Liver (tissue), 9 donors: ENCODE results near the gene TMEM18. TPM values are rescaled to one million over a fixed set of nuclear protein-coding genes. Genes with fewer than 3 reads are reported as not detected.

ENCODE experiments used
- DNase-seq: peaks from one replicate; pipeline ENCODE4 v3.0.0-alpha.2; 2017; ENCODE audit warnings: low spot score
- H3K27ac ChIP-seq, 2 donors: one replicate each; pipeline ENCODE4 v1.7.0; 2013; ENCODE audit warnings: inconsistent platforms in 2 of 2, low read length in 2 of 2, control low read depth in 1 of 2, low read depth in 1 of 2, mild to moderate bottlenecking in 1 of 2
- H3K27me3 ChIP-seq, 4 donors: one replicate each; pipeline versions ENCODE4 v1.6.1 to v1.7.0; 2013; ENCODE audit warnings: low read length in 3 of 4, inconsistent platforms in 1 of 4, mild to moderate bottlenecking in 1 of 4, moderate library complexity in 1 of 4; ENCODE audit not compliant: control insufficient read depth in 4 of 4, insufficient read depth in 4 of 4
- H3K36me3 ChIP-seq, 4 donors: one replicate each; pipeline versions ENCODE4 v1.6.1 to v1.7.0; 2013; ENCODE audit warnings: low read length in 3 of 4, mild to moderate bottlenecking in 3 of 4, low read depth in 1 of 4, moderate library complexity in 1 of 4; ENCODE audit not compliant: control insufficient read depth in 4 of 4, insufficient read depth in 3 of 4
- H3K4me1 ChIP-seq, 4 donors: one replicate each; pipeline versions ENCODE4 v1.6.1 to v1.7.0; 2013; ENCODE audit warnings: low read length in 3 of 4, mild to moderate bottlenecking in 3 of 4, moderate library complexity in 1 of 4; ENCODE audit not compliant: control insufficient read depth in 4 of 4, insufficient read depth in 4 of 4
- H3K4me3 ChIP-seq, 3 donors: one replicate each; pipeline versions ENCODE4 v1.6.1 to v1.7.0; 2013; ENCODE audit warnings: low read length in 3 of 3, control low read depth in 1 of 3, low read depth in 1 of 3, mild to moderate bottlenecking in 1 of 3
- H3K9ac ChIP-seq, 2 donors: one replicate each; pipeline ENCODE4 v1.7.0; 2013; ENCODE audit warnings: low read length in 2 of 2, mild to moderate bottlenecking in 2 of 2, moderate library complexity in 2 of 2, control low read depth in 1 of 2, low read depth in 1 of 2
- H3K9me3 ChIP-seq, 4 donors: one replicate each; pipeline versions ENCODE4 v1.6.1 to v1.7.0; 2013; ENCODE audit warnings: low read length in 3 of 4; ENCODE audit not compliant: control insufficient read depth in 4 of 4
- ATF3 ChIP-seq: IDR thresholded peaks from 2 replicates; pipeline ENCODE4 v1.6.1; 2016; ENCODE audit warnings: antibody characterized with exemption
- CTCF ChIP-seq: fragments of 150-350 bp; IDR thresholded peaks from 2 replicates; pipeline ENCODE4 v1.5.1; 2017; ENCODE audit warnings: improper control_type of control experiment, low read depth, low read length; ENCODE audit not compliant: missing input control
- EGR1 ChIP-seq, 2 donors: IDR thresholded peaks; 2 replicates each; pipeline ENCODE4 v1.6.1; 2016 to 2018; ENCODE audit warnings: antibody characterized with exemption in 2 of 2, low read depth in 2 of 2
- FOXA1 ChIP-seq: IDR thresholded peaks from 2 replicates; pipeline ENCODE4 v1.6.1; 2016; ENCODE audit warnings: antibody characterized with exemption
- FOXA2 ChIP-seq: IDR thresholded peaks from 2 replicates; pipeline ENCODE4 v1.6.1; 2016; ENCODE audit warnings: antibody characterized with exemption
- GABPA ChIP-seq, 2 donors: IDR thresholded peaks in 1 of 2; conservative IDR thresholded peaks in 1 of 2; 2 replicates each; pipeline ENCODE4 v1.6.1; 2016; ENCODE audit warnings: antibody characterized with exemption in 2 of 2, mild to moderate bottlenecking in 1 of 2, moderate library complexity in 1 of 2
- HNF4A ChIP-seq, 2 donors: conservative IDR thresholded peaks; 2 replicates each; pipeline ENCODE4 v1.6.1; 2016; ENCODE audit warnings: antibody characterized with exemption in 2 of 2, mild to moderate bottlenecking in 2 of 2
- HNF4G ChIP-seq: IDR thresholded peaks from 2 replicates; pipeline ENCODE4 v1.6.1; 2016; ENCODE audit warnings: antibody characterized with exemption
- JUND ChIP-seq, 2 donors: IDR thresholded peaks; 2 replicates each; pipeline ENCODE4 v1.6.1; 2016; ENCODE audit warnings: antibody characterized with exemption in 2 of 2
- MAX ChIP-seq: IDR thresholded peaks from 2 replicates; pipeline ENCODE4 v1.6.1; 2016; ENCODE audit warnings: antibody characterized with exemption
- NR2F2 ChIP-seq: IDR thresholded peaks from 2 replicates; pipeline ENCODE4 v1.6.1; 2016; ENCODE audit warnings: antibody characterized with exemption
- RAD21 ChIP-seq, 2 donors: IDR thresholded peaks; 2 replicates each; pipeline ENCODE4 v1.6.1; 2016; ENCODE audit warnings: antibody characterized with exemption in 2 of 2, mild to moderate bottlenecking in 2 of 2
- REST ChIP-seq: IDR thresholded peaks from 2 replicates; pipeline ENCODE4 v1.6.1; 2016; ENCODE audit warnings: antibody characterized with exemption, mild to moderate bottlenecking
- RXRA ChIP-seq, 2 donors: IDR thresholded peaks; 2 replicates each; pipeline ENCODE4 v1.6.1; 2017 to 2018; ENCODE audit warnings: antibody characterized with exemption in 2 of 2, mild to moderate bottlenecking in 1 of 2
- SP1 ChIP-seq: IDR thresholded peaks from 2 replicates; pipeline ENCODE4 v1.6.1; 2018; ENCODE audit warnings: antibody characterized with exemption, mild to moderate bottlenecking
- TAF1 ChIP-seq: conservative IDR thresholded peaks from 2 replicates; pipeline ENCODE4 v1.6.1; 2016; ENCODE audit warnings: antibody characterized with exemption, mild to moderate bottlenecking
- YY1 ChIP-seq: IDR thresholded peaks from 2 replicates; pipeline ENCODE4 v1.6.1; 2016; ENCODE audit warnings: antibody characterized with exemption, mild to moderate bottlenecking
- ZBTB33 ChIP-seq: IDR thresholded peaks from 2 replicates; pipeline ENCODE4 v1.6.1; 2016; ENCODE audit warnings: antibody characterized with exemption
- WGBS: extraction: QIAGEN DNeasy Blood & Tissue Kit; methylation state at CpG from one replicate; pipeline ENCODE4 v1.1.7; 2013; 5-methylcytosine and 5-hydroxymethylcytosine counted together
- polyA plus RNA-seq, 2 donors: library from polyadenylated mRNA; stranded (reverse) in 1 of 2; unstranded in 1 of 2; fragments of 200-250 nt in 1 of 2; fragments of >200 nt in 1 of 2; fragmentation: Nextera tagmentation in 1 of 2; extraction: Ambion mirVana in 1 of 2; gene quantifications; one replicate each; pipeline versions ENCODE4 v1.2.1 to v1.2.3, GENCODE V29; 2013 to 2015
- total RNA-seq, 2 donors: library from RNA; depleted of rRNA; stranded (reverse); fragments of >200 nt; gene quantifications; one replicate each; pipeline ENCODE4 v1.2.3, GENCODE V29; 2014
- donor health status: healthy.
- donor health status: healthy.
- donor health status: healthy.
- donor health status: healthy.
- donor health status: healthy.

TMEM18 gene
- total and polyA plus RNA-seq, 4 donors: 8.4 to 29.3 (median 10.9) TPM

- no peak overlapping the region for H3K27ac ChIP-seq
- H3K4me3 ChIP-seq: no peak overlapping the region
- peaks cover 14 to 61% (median 37%) of the 10 kb centered on the region in 4 donors for H3K36me3 ChIP-seq
- H3K9me3 ChIP-seq: peaks cover 0 to 11% (median 9%) of the 10 kb centered on the region in 4 donors
- 95% methylated on average over 3 of the region's 3 CpGs for WGBS
- no peak for DNase-seq
- H3K27me3 ChIP-seq: no peaks in the 10 kb centered on the region
- H3K4me1 ChIP-seq: no peaks in the 10 kb centered on the region
- no peak for TF ChIP-seq EGR1 (IDR thresholded peaks at IDR 0.05; ENCODE audit: low read depth in 2 of 2)
- no peak for TF ChIP-seq YY1
- TF ChIP-seq MAX: no peak
- no peak for TF ChIP-seq SP1
- TF ChIP-seq REST: no peak
- no peak for TF ChIP-seq FOXA2
- TF ChIP-seq GABPA (IDR thresholded peaks at IDR 0.05 in 1 of 2, conservative IDR thresholded peaks at IDR 0.05 in 1 of 2): no peak
- no peak for TF ChIP-seq CTCF
- no peak for TF ChIP-seq NR2F2
- TF ChIP-seq HNF4A (conservative IDR thresholded peaks at IDR 0.05): no peak
- no peak for TF ChIP-seq TAF1
- no peak for TF ChIP-seq ATF3
- TF ChIP-seq RXRA (IDR thresholded peaks at IDR 0.05): no peak
- TF ChIP-seq JUND (IDR thresholded peaks at IDR 0.05): no peak
- TF ChIP-seq RAD21 (IDR thresholded peaks at IDR 0.05): no peak
- TF ChIP-seq FOXA1: no peak
- TF ChIP-seq HNF4G: no peak
- TF ChIP-seq ZBTB33: no peak
- H3K9ac ChIP-seq: no peak overlapping the region
Observed at GRCh38 chr2:668000-668398, 9.2 kb downstream of the TMEM18 start.
